Measurements from ENCODE around the gene DNAH17. TPM values are rescaled to one million over a fixed set of nuclear protein-coding genes. Genes with fewer than 3 reads are reported as not detected.

Gene DNAH17
- total RNA-seq, 1 experiment from 2014 or later: 0.13 TPM

DNA sequence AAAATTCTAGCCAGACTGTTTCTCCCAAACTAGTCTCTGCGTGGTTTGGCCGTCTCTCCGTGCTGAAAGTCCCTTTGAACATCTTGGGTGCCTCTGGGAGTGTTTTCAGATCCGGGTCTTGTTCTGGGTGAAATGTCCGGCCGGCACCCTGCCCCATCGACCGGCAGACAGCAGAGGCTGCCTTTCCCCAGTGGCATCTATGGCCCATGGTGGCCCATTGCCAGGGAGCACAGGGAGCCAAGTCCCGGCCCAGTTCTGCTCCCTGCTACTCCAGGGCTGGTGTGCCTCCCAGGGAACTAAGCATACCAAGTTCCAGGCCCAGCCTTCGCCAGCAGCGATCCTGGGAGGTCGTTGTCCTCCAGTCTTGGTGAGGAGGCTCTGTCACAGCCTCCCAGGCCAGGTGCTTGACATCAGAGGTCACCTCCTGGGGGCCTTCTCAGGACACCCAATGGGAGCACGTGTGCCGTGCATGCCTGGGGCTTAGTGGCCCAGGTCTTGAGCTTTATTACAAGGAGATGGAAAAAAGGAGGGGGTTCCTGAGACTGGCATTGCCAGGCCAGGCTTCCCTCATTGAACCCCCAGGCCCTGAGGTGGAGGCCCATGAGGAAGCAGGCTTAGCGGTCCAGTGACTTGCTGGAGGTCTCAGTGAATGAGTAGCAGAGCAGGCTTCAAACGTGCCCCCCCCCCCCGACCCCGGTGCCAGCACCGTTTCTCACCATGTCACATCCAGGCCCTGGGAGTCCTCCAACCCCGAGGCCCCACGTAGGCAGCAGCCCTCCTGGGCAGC, 144.8 kb downstream of the DNAH17 start:
- Histone ChIP-seq H3K14ac (ENCODE audit: insufficient read depth, low read length) (no peak overlapping the region), H3K79me2 (ENCODE audit: insufficient read depth, low read length) (no peaks in the 10 kb centered on the region), H4K91ac (ENCODE audit: insufficient read length, low read depth, low read length) (no peak overlapping the region), H2BK120ac (ENCODE audit: low read depth, low read length, poor library complexity, severe bottlenecking) (no peak overlapping the region), H3K9me3 (ENCODE audit: control insufficient read depth, low read depth, low read length) (no peaks in the 10 kb centered on the region), H3T11ph (ENCODE audit: low read length) (no peak overlapping the region), H4K5ac (ENCODE audit: insufficient read length, low read depth, low read length) (no peak overlapping the region), H3K56ac (ENCODE audit: insufficient read length, low read depth, low read length) (no peak overlapping the region), H3K27me3 (ENCODE audit: insufficient read depth, low read length) (no peaks in the 10 kb centered on the region), H4K20me1 (ENCODE audit: control insufficient read depth, insufficient read depth, insufficient read length) (no peaks in the 10 kb centered on the region), H3K4me2 (ENCODE audit: insufficient read depth, insufficient read length, low read length) (no peak overlapping the region), H3K23me2 (ENCODE audit: insufficient read length, low read depth, low read length, poor library complexity, severe bottlenecking) (no peaks in the 10 kb centered on the region), H3K4ac (ENCODE audit: low read depth, low read length) (no peak overlapping the region), H3K23ac (ENCODE audit: insufficient read length, low read depth, low read length) (no peak overlapping the region), H2BK12ac (ENCODE audit: insufficient read length, low read depth, low read length) (no peak overlapping the region), H3K27ac (ENCODE audit: insufficient read length, low read depth, low read length) (no peak overlapping the region), H2AFZ (ENCODE audit: low read length) (no peak overlapping the region), H2BK5ac (ENCODE audit: insufficient read length, low read length) (no peak overlapping the region), H2BK20ac (ENCODE audit: low read depth, low read length, poor library complexity, severe bottlenecking) (no peak overlapping the region), H2BK15ac (ENCODE audit: low read depth, low read length) (no peak overlapping the region), H3K9ac (ENCODE audit: extremely low read depth, insufficient read length, low read length) (no peak overlapping the region), H3K4me1 (ENCODE audit: insufficient read depth, low read length) (no peaks in the 10 kb centered on the region; the same call in none of the 2 replicates), H2AK5ac (ENCODE audit: insufficient read length, low read length) (no peak overlapping the region), H4K8ac (replicated peaks; ENCODE audit: insufficient read length, low read depth, low read length) (no peak overlapping the region), H3K79me1 (ENCODE audit: insufficient read depth, low read depth, low read length, poor library complexity, severe bottlenecking) (no peaks in the 10 kb centered on the region), H3K18ac (ENCODE audit: insufficient read length, low read depth, low read length) (no peak overlapping the region)
- no CpG with 5 or more reads among the region's 21 CpGs for WGBS (ENCODE audit: extremely low coverage, insufficient read length, low lambda C conversion rate)
- Mint-ChIP-seq H3K9me3 (no peaks in the 10 kb centered on the region), H3K27ac (no peak overlapping the region), H3K36me3 (ENCODE audit: insufficient read depth in 1 of 3, low read depth in 3 of 3) (peaks cover 3 to 14% (median 9%) of the 10 kb centered on the region in 3 experiments), H3K4me1 (peaks cover 20 to 34% of the 10 kb centered on the region in 2 experiments), H3K4me3 (no peak overlapping the region), H3K27me3 (ENCODE audit: low read depth) (peaks cover 6% of the 10 kb centered on the region)
- TF ChIP-seq, protein P1, sequence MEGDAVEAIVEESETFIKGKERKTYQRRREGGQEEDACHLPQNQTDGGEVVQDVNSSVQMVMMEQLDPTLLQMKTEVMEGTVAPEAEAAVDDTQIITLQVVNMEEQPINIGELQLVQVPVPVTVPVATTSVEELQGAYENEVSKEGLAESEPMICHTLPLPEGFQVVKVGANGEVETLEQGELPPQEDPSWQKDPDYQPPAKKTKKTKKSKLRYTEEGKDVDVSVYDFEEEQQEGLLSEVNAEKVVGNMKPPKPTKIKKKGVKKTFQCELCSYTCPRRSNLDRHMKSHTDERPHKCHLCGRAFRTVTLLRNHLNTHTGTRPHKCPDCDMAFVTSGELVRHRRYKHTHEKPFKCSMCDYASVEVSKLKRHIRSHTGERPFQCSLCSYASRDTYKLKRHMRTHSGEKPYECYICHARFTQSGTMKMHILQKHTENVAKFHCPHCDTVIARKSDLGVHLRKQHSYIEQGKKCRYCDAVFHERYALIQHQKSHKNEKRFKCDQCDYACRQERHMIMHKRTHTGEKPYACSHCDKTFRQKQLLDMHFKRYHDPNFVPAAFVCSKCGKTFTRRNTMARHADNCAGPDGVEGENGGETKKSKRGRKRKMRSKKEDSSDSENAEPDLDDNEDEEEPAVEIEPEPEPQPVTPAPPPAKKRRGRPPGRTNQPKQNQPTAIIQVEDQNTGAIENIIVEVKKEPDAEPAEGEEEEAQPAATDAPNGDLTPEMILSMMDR (conservative IDR thresholded peaks at IDR 0.05): no peak
- DNase-seq: no peak

All from H9 (cell line).